DMS79 treated with DMSO at 0.1 percent for 48 hours (cell line): ENCODE measurements around the gene UBE2J2.

Experiments
- DNase-seq: peaks from one replicate; lab custom pipeline; 2025; lab: John Stamatoyannopoulos, UW

The UBE2J2 gene

DNA sequence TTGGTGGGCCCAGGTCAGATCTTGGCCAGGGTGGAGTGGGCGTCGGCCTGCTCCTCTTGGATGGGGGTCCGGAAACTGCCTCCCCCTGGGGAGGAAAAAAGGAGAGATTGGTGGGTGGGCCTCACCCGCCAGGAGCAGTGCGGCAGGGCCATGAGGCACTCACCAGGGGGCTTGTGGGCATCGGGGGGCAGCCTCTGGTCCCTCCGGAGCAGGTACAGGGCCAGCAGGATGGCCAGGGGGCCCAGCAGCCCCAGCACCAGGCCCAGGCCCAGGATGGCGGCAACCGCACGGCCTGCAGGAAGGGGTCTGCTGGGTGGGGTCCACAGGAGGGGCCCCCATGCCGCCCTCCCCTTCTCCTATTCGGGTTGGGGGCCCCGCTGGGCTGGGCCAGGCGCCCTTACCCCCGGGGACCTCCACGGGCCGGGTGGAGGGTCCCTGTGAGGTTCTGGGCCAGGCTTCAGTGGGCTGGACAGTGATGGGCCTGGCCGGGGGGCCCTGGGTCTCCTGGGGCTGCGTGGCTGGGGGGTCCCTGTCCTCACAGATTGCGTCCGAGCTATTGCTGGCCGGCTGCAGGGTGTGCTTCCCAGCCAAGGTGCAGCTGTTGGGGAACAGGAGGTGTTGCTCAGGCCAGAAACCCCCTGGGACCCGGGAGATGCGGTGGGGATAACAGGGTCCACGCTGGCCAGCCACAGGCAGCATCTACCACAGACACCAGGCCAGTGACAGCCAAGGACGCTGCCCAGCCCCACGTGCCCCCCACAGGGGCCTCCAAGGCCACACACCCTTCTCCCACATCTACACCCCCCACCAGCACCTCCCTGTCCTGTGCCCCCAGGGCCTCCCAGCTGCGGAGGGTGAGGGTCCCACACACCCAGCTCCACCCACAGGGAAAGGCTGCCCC, 61.9 kb downstream of the UBE2J2 start:
- no peak for DNase-seq

- DNase-seq: no peak
Measured at GRCh38 chr1:1210726-1211540, 62.7 kb downstream of the UBE2J2 start.

GRCh38 chr1:1208713-1209433, 64.8 kb downstream of the UBE2J2 start:
- DNase-seq: no peak

DNA sequence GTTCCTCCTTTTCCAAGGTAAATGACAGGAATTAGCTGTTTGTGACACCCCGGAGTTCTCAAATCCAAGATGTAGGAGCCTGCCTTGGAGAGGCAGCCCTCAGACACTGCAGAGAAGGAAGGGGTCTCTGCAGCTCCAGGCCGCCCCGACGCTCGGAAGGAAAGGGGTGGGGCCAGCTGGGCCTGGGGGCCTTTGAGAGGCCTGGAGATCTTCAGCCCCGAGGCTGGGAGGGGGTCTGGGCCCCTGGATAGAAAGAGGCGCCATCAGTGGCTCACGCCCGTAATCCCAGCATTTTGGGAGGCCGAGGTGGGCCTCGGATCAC, 66.1 kb downstream of the UBE2J2 start:
- DNase-seq: no peak

DNA sequence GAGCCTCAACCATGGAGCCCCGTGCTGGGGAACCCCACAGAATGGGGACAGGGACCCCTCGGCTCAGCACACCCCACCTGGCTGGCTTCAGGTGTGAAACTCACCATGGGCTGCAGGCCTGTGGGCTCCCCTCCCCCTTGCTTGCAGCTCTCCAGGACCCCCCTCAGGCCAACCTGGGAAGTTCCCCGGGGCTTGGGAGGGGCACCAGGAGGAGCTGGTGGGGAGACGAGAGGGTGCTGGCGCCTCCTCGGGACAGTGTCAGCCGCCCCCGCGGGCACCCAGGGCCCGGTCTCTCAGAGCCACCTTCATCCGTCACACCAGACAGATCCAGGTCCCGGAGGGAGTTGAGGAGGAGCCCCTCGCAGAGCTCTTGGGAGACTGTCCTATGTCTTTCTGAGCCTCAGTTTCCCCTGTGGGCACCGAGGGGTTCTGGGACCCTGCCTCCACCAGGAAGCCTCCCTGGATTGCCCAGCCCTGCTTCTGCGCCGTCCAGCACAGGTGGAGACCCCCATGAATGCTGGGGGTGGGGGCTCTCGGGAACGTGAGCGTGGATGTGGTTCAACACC, 66.6 kb downstream of the UBE2J2 start:
- DNase-seq: no peak

- DNase-seq: peak; percentile 53
Measured at GRCh38 chr1:1206376-1206965, 67.2 kb downstream of the UBE2J2 start, which contains the start of gene TNFRSF18. Gene TNFRSF18 (minus strand): TSS chr1:1206592. CDS start chr1:1206571, 21 bp downstream.

- DNase-seq: peak; percentile 21
Measured at GRCh38 chr1:1205769-1206375, 67.8 kb downstream of the UBE2J2 start.

- DNase-seq: no peak
Measured at GRCh38 chr1:1204998-1205768, 68.5 kb downstream of the UBE2J2 start.

GRCh38 chr1:1204425-1204920, 69.2 kb downstream of the UBE2J2 start:
- no peak for DNase-seq
